Endothelial cell of umbilical vein (primary cell): ENCODE data around the gene ACAA1. TPM values are rescaled to one million over a fixed set of nuclear protein-coding genes. Genes with fewer than 3 reads are reported as not detected.

Experiments used
- BruUV-seq: library from RNA; stranded (reverse); fragments of 400-500 nt; replicated peaks from 2 replicates; lab custom pipeline; 2021; lab: Mats Ljungman, UMichigan
- CTCF ChIA-PET: fragments of 300-600, 350-600 bp; sonication (Branson Sonifier 250); formaldehyde crosslinking; loops from one replicate; lab custom pipeline; 2021; ENCODE audit warnings: antibody characterized with exemption, inconsistent platforms; lab: Charles Lee
- POLR2A ChIA-PET: fragments of 300-600, 350-600 bp; sonication (Branson Sonifier 250); formaldehyde crosslinking; loops from one replicate; lab custom pipeline; 2021; ENCODE audit warnings: antibody characterized with exemption, inconsistent platforms; lab: Charles Lee
- DNase-seq: peaks from one replicate; pipeline ENCODE4 v3.0.0-alpha.2; 2011; ENCODE audit warnings: low read depth, low spot score
- FAIRE-seq: peaks from 2 replicates; lab custom pipeline; 2011; peaks lifted over from hg19 to GRCh38; lab: Jason Lieb, UNC
- H2AFZ ChIP-seq: 2 replicates; pipeline ENCODE4 v1.6.0; 2012; ENCODE audit warnings: low read depth, low read length, control low read depth, inconsistent platforms
- H3K27ac ChIP-seq: 2 replicates; pipeline ENCODE4 v1.5.1; 2011; ENCODE audit warnings: low read depth, mild to moderate bottlenecking, control low read depth, low read length, moderate library complexity; ENCODE audit not compliant: insufficient read depth
- H3K27me3 ChIP-seq, 2 experiments: 2 replicates each; pipeline versions ENCODE4 v1.6.0 to v1.6.1; 2011; ENCODE audit warnings: low read length in 2 of 2, mixed read lengths in 1 of 2; ENCODE audit not compliant: control insufficient read depth in 2 of 2, insufficient read depth in 2 of 2
- H3K36me3 ChIP-seq, 2 experiments: 2 replicates in 1 of 2; 3 replicates in 1 of 2; pipeline ENCODE4 v1.5.1; 2011; ENCODE audit warnings: low read length in 2 of 2, mild to moderate bottlenecking in 1 of 2, moderate library complexity in 1 of 2; ENCODE audit not compliant: control insufficient read depth in 2 of 2, insufficient read depth in 2 of 2; ENCODE audit errors: extremely low read depth in 1 of 2
- H3K4me1 ChIP-seq: 3 replicates; pipeline ENCODE4 v1.5.1; 2011; ENCODE audit warnings: mild to moderate bottlenecking, low read length; ENCODE audit not compliant: control insufficient read depth, insufficient read depth; ENCODE audit errors: extremely low read depth
- H3K4me2 ChIP-seq: 2 replicates; pipeline ENCODE4 v1.6.1; 2011; ENCODE audit warnings: low read length, control low read depth, mixed read lengths; ENCODE audit not compliant: insufficient read depth
- H3K4me3 ChIP-seq, 3 experiments: fragments of 200-600 bp in 1 of 3; sonication (generic), shearing (Covaris generic) in 1 of 3; replicated peaks in 1 of 3; 2 replicates each; pipeline ENCODE4 v1.5.1; 2011 to 2016; ENCODE audit warnings: control low read depth in 3 of 3, low read length in 3 of 3, mild to moderate bottlenecking in 2 of 3, inconsistent platforms in 1 of 3, low read depth in 1 of 3, moderate library complexity in 1 of 3; ENCODE audit not compliant: insufficient read depth in 1 of 3
- H3K79me2 ChIP-seq: 2 replicates; pipeline ENCODE4 v1.6.0; 2012; ENCODE audit warnings: low read length, inconsistent platforms; ENCODE audit not compliant: control insufficient read depth, insufficient read depth
- H3K9ac ChIP-seq: replicated peaks from 2 replicates; pipeline ENCODE3; 2011; ENCODE audit warnings: low read length, control low read depth; ENCODE audit not compliant: insufficient read depth; ENCODE audit errors: extremely low read depth
- H3K9me1 ChIP-seq: replicated peaks from 3 replicates; pipeline ENCODE4 v1.6.0; 2011; ENCODE audit warnings: mild to moderate bottlenecking, low read length; ENCODE audit not compliant: control insufficient read depth, insufficient read depth; ENCODE audit errors: extremely low read depth
- H3K9me3 ChIP-seq: replicated peaks from 2 replicates; pipeline ENCODE4 v1.5.1; 2012; ENCODE audit warnings: low read length, inconsistent platforms; ENCODE audit not compliant: control insufficient read depth, insufficient read depth
- H4K20me1 ChIP-seq: replicated peaks from 2 replicates; pipeline ENCODE3; 2011; ENCODE audit warnings: mild to moderate bottlenecking, low read length; ENCODE audit not compliant: control insufficient read depth, insufficient read depth; ENCODE audit errors: extremely low read depth
- GATA2 ChIP-seq: IDR thresholded peaks from 2 replicates; pipeline ENCODE4 v1.7.0; 2011; ENCODE audit warnings: low read depth, mild to moderate bottlenecking, moderate library complexity, mixed read lengths, low read length; ENCODE audit not compliant: insufficient read length, insufficient read depth
- JUN ChIP-seq: IDR thresholded peaks from 2 replicates; pipeline ENCODE4 v1.6.1; 2011; ENCODE audit warnings: borderline replicate concordance, low read depth; ENCODE audit not compliant: insufficient read length, insufficient read depth
- MYC ChIP-seq: IDR thresholded peaks from one replicate; pipeline ENCODE4 v1.6.1; 2011; ENCODE audit warnings: mild to moderate bottlenecking, low read depth, low read length
- POLR2A ChIP-seq: IDR thresholded peaks from 2 replicates; pipeline ENCODE4 v1.6.1; 2012; ENCODE audit warnings: low read depth, mild to moderate bottlenecking, control low read depth, low read length
- POLR2AphosphoS5 ChIP-seq: IDR thresholded peaks from 2 replicates; pipeline ENCODE4 v1.6.1; 2012; ENCODE audit warnings: low read depth, mild to moderate bottlenecking, control low read depth, low read length, moderate library complexity; ENCODE audit not compliant: insufficient read depth
- dilution Hi-C: fragments of 300-500 bp; cut with MboI; formaldehyde crosslinking; loops from one replicate; pipeline ENCODE4 v1.15.0; 2019; ENCODE audit warnings: low sequenced_read_pairs; ENCODE audit not compliant: extremely low pct_ligation_motif_present
- intact Hi-C: fragments of 100-400 bp; cut with micrococcal nuclease; formaldehyde crosslinking; loops from one replicate; pipeline ENCODE4 v1.10.0; 2022
- polyA plus RNA-seq, 4 experiments: library from polyadenylated mRNA; depleted of rRNA in 3 of 4; stranded (reverse) in 3 of 4; unstranded in 1 of 4; fragments of >200 nt; gene quantifications; 2 replicates each; pipeline versions ENCODE4 v1.2.1 to v1.2.3, GENCODE V29; 2011 to 2012; ENCODE audit warnings: missing spikeins in 1 of 4
- total RNA-seq: library from RNA; stranded (reverse); gene quantifications from 2 replicates; pipeline ENCODE4 v1.2.3, GENCODE V29; 2021
- TF ChIP-seq, protein P1 (sequence below), 2 donors: IDR thresholded peaks; 1 replicate in 1 of 2; 2 replicates in 1 of 2; pipeline ENCODE4 v1.5.1; 2011; ENCODE audit warnings: low read length in 2 of 2, mild to moderate bottlenecking in 2 of 2, moderate library complexity in 2 of 2, control low read depth in 1 of 2, inconsistent platforms in 1 of 2, low read depth in 1 of 2; ENCODE audit not compliant: insufficient read depth in 1 of 2; ENCODE audit errors: extremely low read depth in 1 of 2

The ACAA1 gene
- total and polyA plus RNA-seq, 2 donors (not counting 3 experiments of a cell fraction or from before 2014, with no cell fraction given), result 52.1 to 53.8 TPM

DNA sequence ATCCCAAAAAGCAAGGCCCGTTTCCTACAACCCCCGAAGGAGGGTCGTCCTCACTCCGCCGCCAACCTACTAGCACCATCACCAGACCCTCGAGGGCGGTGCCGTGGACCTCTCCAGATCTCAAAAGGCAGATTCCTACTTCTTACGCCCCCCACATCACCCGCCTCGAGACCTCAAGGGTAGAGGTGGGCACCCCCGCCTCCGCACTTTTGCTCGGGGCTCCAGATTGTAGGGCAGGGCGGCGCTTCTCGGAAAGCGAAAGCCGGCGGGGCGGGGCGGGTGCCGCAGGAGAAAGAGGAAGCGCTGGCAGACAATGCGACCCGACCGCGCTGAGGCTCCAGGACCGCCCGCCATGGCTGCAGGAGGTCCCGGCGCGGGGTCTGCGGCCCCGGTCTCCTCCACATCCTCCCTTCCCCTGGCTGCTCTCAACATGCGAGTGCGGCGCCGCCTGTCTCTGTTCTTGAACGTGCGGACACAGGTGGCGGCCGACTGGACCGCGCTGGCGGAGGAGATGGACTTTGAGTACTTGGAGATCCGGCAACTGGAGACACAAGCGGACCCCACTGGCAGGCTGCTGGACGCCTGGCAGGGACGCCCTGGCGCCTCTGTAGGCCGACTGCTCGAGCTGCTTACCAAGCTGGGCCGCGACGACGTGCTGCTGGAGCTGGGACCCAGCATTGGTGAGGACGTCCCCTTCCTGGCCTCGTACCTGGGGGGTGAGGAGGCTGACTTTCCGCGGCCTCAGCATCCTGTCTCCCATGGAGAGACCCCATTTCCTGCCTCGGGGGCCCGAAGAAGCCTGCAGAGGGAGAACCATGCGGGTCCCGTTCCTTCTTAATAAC, 1.6 kb upstream of the ACAA1 start, which contains the start of gene MYD88:
MYD88 (plus strand) TSS at position 313 of the 842 bp plus-strand sequence; CDS start at position 353, 40 bp downstream.
- DNase-seq (peak; percentile 74), FAIRE-seq (peak; percentile 80)
- Histone ChIP-seq H3K36me3 (peaks cover 0 to 19% of the 10 kb centered on the region in 2 experiments), H3K4me2 (peak within 1 kb of the TSS; percentile 62), H3K79me2 (peaks cover 11% of the 10 kb centered on the region), H3K9me1 (no peaks in the 10 kb centered on the region), H3K27me3 (no peaks in the 10 kb centered on the region), H4K20me1 (no peaks in the 10 kb centered on the region), H3K9ac (peak within 1 kb of the TSS; percentile 61), H2AFZ (peak within 1 kb of the TSS; percentile 98), H3K4me3 (peak within 1 kb of the TSS; percentile 67 to 77 (median 71)), H3K27ac (peak within 1 kb of the TSS; percentile 45), H3K9me3 (no peaks in the 10 kb centered on the region), H3K4me1 (peaks cover 24% of the 10 kb centered on the region)
- intact Hi-C loops, result loop anchor here (5.0 to 10.0 kb wide), 6 partner anchors 94 to 516 kb away; partner anchors contain the start of gene EXOG
- no TSS peak for BruUV-seq
- ChIA-PET CTCF (interaction anchor here (0.7 to 4.5 kb wide), 4 partner anchors 26 to 513 kb away, joined by 3 to 43 read pairs (median 4); partner anchors contain the start of genes OXSR1 and XYLB), POLR2A (interaction anchor here (0.9 to 2.6 kb wide), 2 partner anchors 26 kb away, joined by 3 to 22 read pairs; partner anchors contain the start of gene OXSR1)
- TF ChIP-seq POLR2A (peak; percentile 69), MYC (no peak), GATA2 (no peak), POLR2AphosphoS5 (peak; percentile 90), JUN (no peak)
- TF ChIP-seq, protein P1, sequence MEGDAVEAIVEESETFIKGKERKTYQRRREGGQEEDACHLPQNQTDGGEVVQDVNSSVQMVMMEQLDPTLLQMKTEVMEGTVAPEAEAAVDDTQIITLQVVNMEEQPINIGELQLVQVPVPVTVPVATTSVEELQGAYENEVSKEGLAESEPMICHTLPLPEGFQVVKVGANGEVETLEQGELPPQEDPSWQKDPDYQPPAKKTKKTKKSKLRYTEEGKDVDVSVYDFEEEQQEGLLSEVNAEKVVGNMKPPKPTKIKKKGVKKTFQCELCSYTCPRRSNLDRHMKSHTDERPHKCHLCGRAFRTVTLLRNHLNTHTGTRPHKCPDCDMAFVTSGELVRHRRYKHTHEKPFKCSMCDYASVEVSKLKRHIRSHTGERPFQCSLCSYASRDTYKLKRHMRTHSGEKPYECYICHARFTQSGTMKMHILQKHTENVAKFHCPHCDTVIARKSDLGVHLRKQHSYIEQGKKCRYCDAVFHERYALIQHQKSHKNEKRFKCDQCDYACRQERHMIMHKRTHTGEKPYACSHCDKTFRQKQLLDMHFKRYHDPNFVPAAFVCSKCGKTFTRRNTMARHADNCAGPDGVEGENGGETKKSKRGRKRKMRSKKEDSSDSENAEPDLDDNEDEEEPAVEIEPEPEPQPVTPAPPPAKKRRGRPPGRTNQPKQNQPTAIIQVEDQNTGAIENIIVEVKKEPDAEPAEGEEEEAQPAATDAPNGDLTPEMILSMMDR (IDR thresholded peaks at IDR 0.05; ENCODE audit: extremely low read depth in 1 of 2, insufficient read depth in 1 of 2, low read depth in 1 of 2, low read length in 2 of 2), result peak in 1 of 2 donors; percentile 5
- dilution Hi-C loops, result no loop called here
